Jurkat, Clone E6-1 (cell line): Measurements from ENCODE around the gene NTM. TPM values are rescaled to one million over a fixed set of nuclear protein-coding genes. Genes with fewer than 3 reads are reported as not detected.
"Not testable (repeated sequence)": the region's sequence is repeated elsewhere in the genome, so short reads cannot be mapped to it uniquely, and the experiment has no call there.

Experiments
- DNase-seq: peaks from one replicate; pipeline ENCODE4 v3.0.0-alpha.2; 2011; ENCODE audit warnings: low read depth, low spot score
- H3K4me3 ChIP-seq: 2 replicates; pipeline ENCODE4 v1.5.1; 2011; ENCODE audit warnings: mild to moderate bottlenecking, low read length, control low read depth, moderate library complexity
- polyA plus RNA-seq: library from polyadenylated mRNA; unstranded; fragments of >200 nt; gene quantifications from one replicate; pipeline ENCODE4 v1.2.1, GENCODE V29; 2012; ENCODE audit warnings: missing spikeins; ENCODE audit not compliant: insufficient read length, insufficient read depth

NTM gene
- not detected for polyA plus RNA-seq

DNA sequence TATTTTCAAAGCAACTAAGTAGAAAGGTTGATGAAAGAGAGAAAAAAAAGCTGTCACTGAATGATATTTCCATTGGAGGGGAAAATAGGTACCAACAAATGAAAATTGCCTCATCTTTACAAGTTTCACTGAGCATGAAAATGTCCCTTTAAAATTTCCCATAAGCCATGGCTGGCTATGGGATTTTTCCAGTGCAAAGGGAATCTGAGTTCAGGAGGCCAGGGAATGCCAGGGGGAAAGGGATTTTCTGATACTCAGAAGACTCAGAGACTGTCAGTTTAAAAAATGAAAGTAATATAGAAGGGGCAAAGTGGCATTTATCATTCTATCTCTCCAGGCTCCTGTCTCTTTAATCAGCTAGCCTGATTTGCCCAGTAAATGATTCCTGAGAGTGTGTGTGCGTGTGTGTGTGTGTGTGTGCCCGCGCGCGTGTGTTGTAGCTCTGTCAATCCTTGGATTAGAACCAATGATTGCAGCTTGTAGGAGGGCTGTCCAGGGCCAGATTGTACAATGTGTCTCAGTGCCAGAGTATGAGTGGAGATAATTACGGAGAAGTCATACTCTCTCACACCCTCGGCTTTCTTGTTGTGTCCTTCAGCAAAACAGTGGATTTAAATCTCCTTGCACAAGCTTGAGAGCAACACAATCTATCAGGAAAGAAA is at the start of gene NTM:
NTM (plus strand) TSS at position 526 of the 662 bp plus-strand sequence.
- H3K4me3 ChIP-seq: no peak within 1 kb of the TSS
- no peak for DNase-seq

GRCh38 chr11:131324921-131325570 is 45.4 kb upstream of the NTM start:
- H3K4me3 ChIP-seq: no peak overlapping the region
- DNase-seq: no peak

DNA sequence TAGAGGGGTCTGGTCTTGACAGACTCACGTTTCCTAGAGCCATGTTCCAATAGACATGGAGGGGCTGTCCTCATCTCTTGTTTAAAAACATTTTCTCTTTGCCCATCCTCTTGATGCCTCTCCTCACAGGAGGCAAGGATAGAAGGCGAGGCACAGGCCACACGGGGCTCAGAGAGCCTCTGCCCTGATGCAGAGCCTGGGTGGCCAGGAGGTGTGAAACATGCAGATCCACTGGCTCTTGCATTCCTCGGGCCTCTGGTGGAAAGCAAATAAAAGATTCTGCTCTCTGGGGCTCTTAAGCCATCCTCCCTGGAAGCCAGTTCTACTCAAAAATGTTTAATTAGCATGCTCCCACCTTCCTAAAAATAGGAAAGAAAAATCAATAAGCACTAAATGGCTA is 43.6 kb upstream of the NTM start:
- no peak overlapping the region for H3K4me3 ChIP-seq
- DNase-seq: no peak

DNA sequence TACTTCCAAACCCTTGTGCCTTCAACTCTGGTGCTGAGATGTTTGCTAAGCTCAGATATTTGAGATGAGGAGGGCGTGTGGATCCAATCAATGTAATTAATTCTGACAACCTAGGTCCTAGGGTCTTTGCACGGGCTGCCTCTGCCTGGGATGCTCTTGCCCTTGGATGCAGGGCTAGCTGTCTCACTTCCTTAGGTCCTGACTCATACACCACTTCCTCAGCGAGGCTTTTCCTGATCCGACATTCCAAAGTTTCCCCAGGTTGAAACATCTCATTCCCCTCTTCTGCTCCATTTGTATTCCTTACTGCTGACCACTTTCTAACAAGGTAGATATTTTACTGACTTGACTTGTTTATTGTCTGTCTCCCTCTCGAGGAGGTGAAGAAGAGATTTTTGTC is 43.0 kb upstream of the NTM start:
- no peak for DNase-seq
- H3K4me3 ChIP-seq: no peak overlapping the region

DNA sequence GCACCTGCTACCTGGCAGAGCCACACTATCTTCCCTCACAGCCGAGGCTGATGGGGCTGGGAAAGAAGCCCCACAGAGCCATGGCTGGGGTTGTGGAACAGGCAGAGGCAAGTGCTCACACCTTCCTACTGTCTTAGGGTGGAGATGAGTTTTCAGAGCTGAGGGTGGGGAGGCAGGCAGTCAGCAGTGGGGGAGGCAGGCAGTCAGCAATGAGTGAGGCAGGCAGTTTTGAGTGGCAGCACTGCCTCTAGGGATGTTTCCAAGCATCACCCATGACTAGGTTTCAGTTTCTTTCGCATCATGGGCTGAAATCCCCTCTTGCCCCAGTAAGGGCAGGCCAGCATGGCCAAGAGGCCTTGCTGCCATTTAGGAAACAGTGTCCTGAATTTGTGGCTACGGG is 41.6 kb upstream of the NTM start:
- DNase-seq: no peak
- H3K4me3 ChIP-seq: no peak overlapping the region

- H3K4me3 ChIP-seq: no peak overlapping the region
- no peak for DNase-seq
Measured at GRCh38 chr11:131331010-131331409, 39.4 kb upstream of the NTM start.

DNA sequence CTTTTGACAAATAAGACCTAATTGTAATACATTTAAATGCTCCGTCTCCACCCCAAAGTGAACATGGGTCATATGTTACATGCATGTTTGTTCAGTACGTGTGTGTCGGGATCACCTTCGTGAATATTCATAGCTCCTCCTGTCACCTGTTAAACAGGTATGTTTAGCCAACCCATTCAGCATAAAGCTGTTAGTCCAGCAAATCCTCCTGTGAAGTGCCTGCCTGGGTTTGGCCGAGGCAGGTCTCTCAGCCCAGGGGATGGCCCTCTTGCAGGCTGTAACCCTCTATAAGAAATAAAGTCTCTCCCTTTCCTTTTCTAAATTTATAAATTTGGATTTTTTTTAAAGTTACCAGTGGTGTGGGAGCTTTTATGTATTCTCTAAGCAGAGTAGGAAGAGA is 38.9 kb upstream of the NTM start:
- H3K4me3 ChIP-seq: no peak overlapping the region
- DNase-seq: no peak

- H3K4me3 ChIP-seq: no peak overlapping the region
- no peak for DNase-seq
Measured at GRCh38 chr11:131334601-131335000, 35.8 kb upstream of the NTM start.

DNA sequence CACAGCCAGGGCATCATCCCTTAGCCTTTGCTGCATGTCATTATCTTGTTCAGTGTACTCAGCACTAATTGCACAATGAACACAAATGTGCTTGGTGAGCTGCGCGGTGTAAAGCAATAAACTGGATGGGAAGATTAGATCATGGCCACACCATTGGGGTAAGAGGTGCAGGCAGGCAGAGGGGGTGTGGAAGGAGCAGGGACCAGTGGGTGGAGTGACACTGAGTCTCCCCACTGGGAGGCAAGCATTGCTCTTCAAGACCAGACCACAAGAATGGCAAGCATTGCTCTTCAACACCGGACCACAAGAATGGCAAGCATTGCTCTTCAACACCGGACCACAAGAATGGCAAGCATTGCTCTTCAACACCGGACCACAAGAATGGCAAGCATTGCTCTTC is 28.5 kb upstream of the NTM start:
- DNase-seq, H3K4me3 ChIP-seq: not testable (repeated sequence)

DNA sequence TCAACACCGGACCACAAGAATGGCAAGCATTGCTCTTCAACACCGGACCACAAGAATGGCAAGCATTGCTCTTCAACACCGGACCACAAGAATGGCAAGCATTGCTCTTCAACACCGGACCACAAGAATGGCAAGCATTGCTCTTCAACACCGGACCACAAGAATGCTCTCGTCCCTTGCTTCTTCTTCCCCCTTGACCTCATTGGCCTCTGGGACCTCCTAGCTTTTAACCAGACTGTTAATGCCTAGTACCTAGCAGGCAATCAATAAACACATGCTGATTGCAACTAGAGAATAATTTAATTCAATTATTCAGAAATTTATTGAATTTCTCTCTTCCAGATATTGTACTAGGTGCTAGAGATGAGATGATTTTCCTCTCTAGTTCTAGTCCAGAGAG is 28.0 kb upstream of the NTM start:
- H3K4me3 ChIP-seq, DNase-seq: not testable (repeated sequence)

DNA sequence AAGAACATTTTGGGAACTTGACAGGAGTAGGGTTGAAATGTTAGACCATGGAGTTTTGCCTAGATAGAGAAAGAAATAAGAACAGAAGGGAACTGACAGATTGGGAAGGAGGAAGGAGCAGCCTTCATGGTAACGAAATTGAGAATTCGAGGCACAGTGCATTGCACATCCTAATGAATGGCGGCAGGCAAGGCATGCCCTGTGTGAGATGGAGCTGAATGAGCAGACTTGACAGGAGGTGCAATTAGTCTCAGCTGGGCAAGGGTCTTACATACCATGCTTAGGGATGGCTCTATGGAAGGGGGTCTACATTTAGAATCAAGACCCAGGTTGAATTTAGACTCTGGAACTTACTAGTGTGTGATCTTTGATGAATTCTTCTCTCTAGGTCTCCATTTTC is 25.0 kb upstream of the NTM start:
- no peak overlapping the region for H3K4me3 ChIP-seq

GRCh38 chr11:131349368-131350086 is 20.9 kb upstream of the NTM start:
- H3K4me3 ChIP-seq: no peak overlapping the region
- no peak for DNase-seq

More for the DNA sequence above, 25.0 kb upstream of the NTM start:
- no peak for DNase-seq

DNA sequence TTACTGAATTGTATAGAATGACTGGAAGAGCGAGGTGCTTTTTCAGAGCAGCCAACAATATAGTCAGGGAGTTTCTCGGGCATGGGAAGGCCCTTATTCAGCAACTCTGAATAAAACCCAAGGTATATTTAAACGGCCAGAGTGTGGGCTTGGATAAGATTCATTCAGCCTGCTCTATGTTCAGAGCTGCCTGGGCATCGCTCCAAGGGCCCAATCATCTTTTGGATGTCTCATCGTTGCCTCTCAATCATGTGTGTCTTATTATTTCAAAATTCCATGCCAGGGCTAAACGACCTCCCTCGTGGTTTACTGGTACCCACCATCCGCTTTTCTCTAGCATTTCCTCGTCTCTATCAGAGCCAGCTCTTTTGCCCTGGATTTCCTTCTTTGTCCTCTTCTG is 19.5 kb upstream of the NTM start:
- DNase-seq: no peak
- no peak overlapping the region for H3K4me3 ChIP-seq

DNA sequence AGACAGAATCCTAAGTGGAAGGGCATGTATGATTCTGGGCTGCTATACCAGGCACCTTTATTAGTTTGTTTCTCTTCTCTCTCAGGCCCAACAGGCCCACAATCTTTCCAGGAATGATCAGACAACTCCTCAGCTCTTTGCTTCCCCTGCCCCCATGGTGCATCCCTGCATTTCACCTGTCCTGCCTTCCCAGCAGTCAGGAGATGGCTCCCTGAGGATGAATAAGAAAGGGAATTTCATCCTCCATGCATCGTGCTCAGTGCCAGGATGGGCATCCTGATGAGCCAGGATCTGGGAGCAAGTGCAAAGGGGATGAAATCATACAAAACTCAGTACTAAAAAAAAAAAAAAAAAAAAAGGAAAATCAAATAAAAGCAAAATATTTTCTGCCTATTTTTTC is 18.6 kb upstream of the NTM start:
- H3K4me3 ChIP-seq: no peak overlapping the region
- no peak for DNase-seq

- no peak overlapping the region for H3K4me3 ChIP-seq
- no peak for DNase-seq
Measured at GRCh38 chr11:131353766-131354165, 16.6 kb upstream of the NTM start.

- no peak for DNase-seq
- H3K4me3 ChIP-seq: no peak overlapping the region
Measured at GRCh38 chr11:131354251-131354701, 16.1 kb upstream of the NTM start.

- no peak for DNase-seq
Measured at GRCh38 chr11:131356206-131356605, 14.2 kb upstream of the NTM start.

GRCh38 chr11:131365329-131365930 is 5.0 kb upstream of the NTM start:
- H3K4me3 ChIP-seq: no peak overlapping the region
- no peak for DNase-seq

More at GRCh38 chr11:131356206-131356605, 14.2 kb upstream of the NTM start:
- H3K4me3 ChIP-seq: no peak overlapping the region

DNA sequence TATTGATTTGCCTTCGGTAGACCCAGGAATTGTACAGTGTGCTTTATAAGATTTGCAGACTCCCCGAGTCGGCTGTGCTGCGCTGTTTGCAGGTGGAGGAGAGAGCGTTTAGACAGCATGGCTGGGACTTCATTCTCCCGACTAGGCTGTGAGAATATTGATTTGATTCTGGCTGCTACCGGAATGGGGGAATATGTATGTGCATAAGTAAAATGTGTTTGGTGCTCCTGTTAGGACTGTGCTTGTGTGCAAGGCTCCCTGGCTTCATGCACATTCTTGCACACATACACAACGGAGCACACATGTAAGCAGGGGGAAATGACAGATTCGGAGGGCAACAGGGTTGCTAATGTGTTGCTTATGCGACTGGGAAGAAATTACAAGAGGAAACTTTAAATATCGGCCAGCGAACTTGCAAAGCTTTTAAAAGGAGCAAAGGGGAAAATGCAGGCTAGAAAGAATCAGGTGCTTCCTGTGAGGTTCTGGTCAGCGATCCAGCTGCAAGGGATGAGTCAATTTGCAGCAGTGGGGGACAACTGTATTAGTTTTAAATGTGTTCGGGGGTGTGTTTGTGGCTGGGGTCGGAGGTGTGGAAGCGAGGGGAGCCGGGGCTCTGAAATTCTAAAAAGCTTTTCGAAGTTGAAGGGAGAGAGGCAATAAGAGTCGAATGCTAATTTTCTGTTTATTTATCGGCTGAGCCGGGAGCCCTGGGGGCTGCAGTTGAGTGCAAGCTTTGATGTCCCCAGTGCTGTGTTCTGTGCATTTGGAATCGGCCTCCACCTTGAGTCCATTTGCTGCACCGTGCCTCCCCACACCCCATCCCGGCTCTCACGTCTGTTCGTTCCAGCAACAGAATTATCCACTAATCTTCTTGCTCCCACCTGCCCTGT is 731 bp downstream of the NTM start:
- no peak overlapping the region for H3K4me3 ChIP-seq
- DNase-seq: no peak
